NCI-H2227 (cell line): ENCODE results near the gene KRTAP5-10.
"Not testable (repeated sequence)": the region's sequence is repeated elsewhere in the genome, so short reads cannot be mapped to it uniquely, and the experiment has no call there.

Source experiments
- DNase-seq: peaks from one replicate; lab custom pipeline; 2025; ENCODE audit not compliant: unreplicated experiment; lab: John Stamatoyannopoulos, UW

Gene KRTAP5-10

DNA sequence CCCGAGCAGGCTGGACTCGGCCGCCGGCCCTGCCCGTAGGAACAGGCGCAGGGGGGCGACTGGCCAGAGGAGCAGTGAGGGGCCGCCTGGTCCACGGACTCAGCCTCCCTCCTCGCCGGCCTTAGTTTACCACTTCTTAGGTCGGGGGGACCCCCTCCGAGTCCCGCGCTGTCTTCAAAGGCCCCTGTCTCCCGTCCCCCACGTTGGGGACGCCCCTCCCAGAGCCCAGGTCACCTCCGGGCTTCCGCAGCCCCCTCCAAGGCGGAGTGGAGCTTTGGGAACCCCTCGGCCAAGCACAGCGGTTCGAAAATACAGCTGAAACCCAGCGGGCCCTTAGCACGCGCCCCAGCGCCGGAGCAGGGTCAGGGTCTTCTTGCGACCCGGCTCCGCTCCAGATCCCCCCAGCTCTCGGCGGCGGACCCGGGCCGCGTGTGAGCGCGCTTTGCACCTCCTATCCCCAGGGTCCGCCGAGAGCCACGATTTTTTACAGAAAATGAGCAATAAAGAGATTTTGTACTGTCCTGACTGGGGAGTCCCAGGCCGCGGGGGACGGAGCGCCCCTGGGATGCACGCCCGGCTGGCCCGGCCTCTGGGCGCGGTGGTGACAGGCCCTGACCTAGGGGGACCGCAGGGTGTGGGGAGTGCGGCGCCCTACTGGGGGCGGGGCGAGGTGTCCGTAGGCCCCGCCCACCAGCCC is 42.3 kb downstream of the KRTAP5-10 start:
- DNase-seq = not testable (repeated sequence)

DNA sequence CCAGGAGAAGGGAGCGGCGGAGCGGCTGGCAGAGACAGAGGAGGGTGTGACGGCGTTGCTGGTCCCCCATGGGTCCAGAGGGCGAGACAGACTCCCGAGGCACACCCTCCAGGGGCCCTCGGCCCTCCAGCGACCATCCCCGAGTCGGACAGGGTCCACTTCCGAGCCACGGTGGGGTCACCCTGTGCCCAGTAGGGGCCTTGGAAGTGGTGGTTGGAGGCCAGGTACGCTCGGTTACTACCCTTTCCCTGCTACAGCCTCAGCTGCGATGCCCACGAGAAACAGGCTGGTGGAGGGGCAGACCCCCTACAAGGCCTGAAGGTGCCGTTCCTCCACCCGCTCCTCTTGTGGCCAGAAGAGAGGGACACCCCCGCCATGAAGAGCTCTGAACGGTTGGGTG is 42.9 kb downstream of the KRTAP5-10 start:
- not testable (repeated sequence) for DNase-seq

- not testable (repeated sequence) for DNase-seq
These were observed 46.0 kb downstream of the KRTAP5-10 start for GRCh38 chr11:71611218-71611910.

GRCh38 chr11:71613931-71614330 is 48.6 kb downstream of the KRTAP5-10 start:
- DNase-seq = not testable (repeated sequence)

DNA sequence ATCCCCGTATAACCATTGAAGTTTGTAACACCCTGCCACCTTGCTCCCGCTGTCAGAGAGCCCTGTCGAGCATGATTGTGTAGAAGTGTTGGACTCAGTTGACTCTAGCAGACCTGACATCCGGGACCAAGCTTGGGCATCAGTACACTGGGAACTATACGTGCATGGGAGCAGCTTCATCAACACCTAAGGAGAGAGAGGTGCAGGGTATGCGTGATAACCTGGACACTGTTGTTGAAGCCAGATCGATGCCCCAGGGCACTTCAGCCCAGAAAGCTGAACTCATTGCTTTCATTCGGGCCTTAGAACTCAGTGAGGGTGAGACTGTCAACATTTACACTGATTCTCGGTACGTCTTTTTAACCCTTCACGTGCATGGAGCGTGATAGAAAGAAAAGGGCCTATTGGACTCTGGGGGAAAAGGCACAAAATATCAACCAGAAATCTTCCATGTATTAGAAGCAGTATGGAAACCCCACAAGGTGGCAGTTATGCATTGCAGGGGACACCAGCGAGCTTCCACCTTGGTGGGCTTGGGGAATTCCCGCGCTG is 49.1 kb downstream of the KRTAP5-10 start:
- DNase-seq = not testable (repeated sequence)

DNA sequence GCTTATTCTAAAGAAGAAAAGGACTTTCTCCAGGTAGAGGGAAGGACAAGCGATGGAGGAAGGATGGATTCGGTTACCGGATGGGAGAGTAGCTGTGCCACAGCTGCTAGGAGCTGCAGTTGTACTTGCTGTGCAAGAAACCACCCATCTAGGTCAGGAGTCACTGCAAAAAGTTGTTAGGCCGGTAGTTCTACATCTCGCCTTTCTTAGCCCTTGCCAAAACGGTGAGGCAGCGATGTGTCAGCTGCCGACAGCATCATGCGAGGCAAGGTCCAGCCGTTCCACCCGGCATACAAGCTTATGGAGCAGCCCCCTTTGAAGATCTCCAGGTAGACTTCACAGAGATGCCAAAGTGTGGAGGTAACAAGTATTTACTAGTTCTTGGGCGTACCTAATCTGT is 49.6 kb downstream of the KRTAP5-10 start:
- not testable (repeated sequence) for DNase-seq
